Astrocyte (in vitro differentiated cells and primary cell): ENCODE data around the gene GALK1. TPM values are rescaled to one million over a fixed set of nuclear protein-coding genes. Genes with fewer than 3 reads are reported as not detected.

ENCODE experiments used
- DNase-seq: peaks from one replicate; pipeline ENCODE4 v3.0.0-alpha.2; 2010; ENCODE audit warnings: low read depth
- FAIRE-seq: peaks from 2 replicates; lab custom pipeline; 2011; peaks lifted over from hg19 to GRCh38; lab: Jason Lieb, UNC
- H2AFZ ChIP-seq: 2 replicates; pipeline ENCODE4 v1.6.0; 2012; ENCODE audit warnings: low read depth, low read length, inconsistent platforms
- H3K27ac ChIP-seq: 2 replicates; pipeline ENCODE4 v1.5.1; 2011; ENCODE audit warnings: low read depth, low read length, inconsistent platforms
- H3K27me3 ChIP-seq: 2 replicates; pipeline ENCODE4 v1.6.0; 2011; ENCODE audit warnings: low read length, inconsistent platforms; ENCODE audit not compliant: insufficient read depth
- H3K36me3 ChIP-seq: 2 replicates; pipeline ENCODE4 v1.5.1; 2011; ENCODE audit warnings: low read length, inconsistent platforms; ENCODE audit not compliant: insufficient read depth
- H3K4me1 ChIP-seq: 2 replicates; pipeline ENCODE4 v1.5.1; 2011; ENCODE audit warnings: low read length, inconsistent platforms; ENCODE audit not compliant: insufficient read depth
- H3K4me2 ChIP-seq: 2 replicates; pipeline ENCODE4 v1.6.0; 2012; ENCODE audit warnings: low read length, inconsistent platforms
- H3K4me3 ChIP-seq: 2 replicates; pipeline ENCODE4 v1.5.1; 2011; ENCODE audit warnings: low read depth, mild to moderate bottlenecking, low read length, inconsistent platforms; ENCODE audit not compliant: insufficient read depth
- H3K79me2 ChIP-seq: 2 replicates; pipeline ENCODE4 v1.6.0; 2012; ENCODE audit warnings: mild to moderate bottlenecking, low read length, inconsistent platforms; ENCODE audit not compliant: insufficient read depth
- H3K9ac ChIP-seq: 2 replicates; pipeline ENCODE4 v1.6.0; 2012; ENCODE audit warnings: mild to moderate bottlenecking, low read length, inconsistent platforms
- H3K9me3 ChIP-seq: 2 replicates; pipeline ENCODE4 v1.5.1; 2012; ENCODE audit warnings: low read depth, mild to moderate bottlenecking, low read length, inconsistent platforms; ENCODE audit not compliant: insufficient read depth
- H4K20me1 ChIP-seq: 2 replicates; pipeline ENCODE4 v1.6.0; 2012; ENCODE audit warnings: low read length, inconsistent platforms; ENCODE audit not compliant: insufficient read depth
- H3K27ac Mint-ChIP-seq: one replicate; pipeline ENCODE4 v1.8.0; 2021; ENCODE audit warnings: mild to moderate bottlenecking, mixed read lengths; ENCODE audit not compliant: unreplicated experiment
- H3K27me3 Mint-ChIP-seq: one replicate; pipeline ENCODE4 v1.8.0; 2021; ENCODE audit warnings: low read depth, mixed read lengths; ENCODE audit not compliant: unreplicated experiment
- H3K36me3 Mint-ChIP-seq: one replicate; pipeline ENCODE4 v1.8.0; 2021; ENCODE audit warnings: low read depth, mixed read lengths; ENCODE audit not compliant: unreplicated experiment
- H3K4me1 Mint-ChIP-seq: one replicate; pipeline ENCODE4 v1.8.0; 2021; ENCODE audit warnings: low read depth, mixed read lengths; ENCODE audit not compliant: unreplicated experiment
- H3K4me3 Mint-ChIP-seq: one replicate; pipeline ENCODE4 v1.8.0; 2021; ENCODE audit warnings: mild to moderate bottlenecking, moderate library complexity, mixed read lengths; ENCODE audit not compliant: unreplicated experiment
- H3K9me3 Mint-ChIP-seq: one replicate; pipeline ENCODE4 v1.8.0; 2021; ENCODE audit warnings: mild to moderate bottlenecking, mixed read lengths; ENCODE audit not compliant: unreplicated experiment
- EZH2 ChIP-seq: IDR thresholded peaks from 2 replicates; pipeline ENCODE4 v1.6.1; 2012; ENCODE audit warnings: mild to moderate bottlenecking, low read length, inconsistent platforms; ENCODE audit not compliant: insufficient read depth
- total RNA-seq: library from RNA; stranded (reverse); gene quantifications from 2 replicates; pipeline ENCODE4 v1.2.1, GENCODE V29; 2021
- TF ChIP-seq, protein P1 (sequence below): IDR thresholded peaks from 2 replicates; pipeline ENCODE4 v1.5.1; 2011; ENCODE audit warnings: low read depth, mild to moderate bottlenecking, inconsistent platforms, low read length, moderate library complexity; ENCODE audit not compliant: insufficient read depth

Gene GALK1
- total RNA-seq, 1 donor from 2014 or later: 22.6 TPM

- TF ChIP-seq, protein P1, sequence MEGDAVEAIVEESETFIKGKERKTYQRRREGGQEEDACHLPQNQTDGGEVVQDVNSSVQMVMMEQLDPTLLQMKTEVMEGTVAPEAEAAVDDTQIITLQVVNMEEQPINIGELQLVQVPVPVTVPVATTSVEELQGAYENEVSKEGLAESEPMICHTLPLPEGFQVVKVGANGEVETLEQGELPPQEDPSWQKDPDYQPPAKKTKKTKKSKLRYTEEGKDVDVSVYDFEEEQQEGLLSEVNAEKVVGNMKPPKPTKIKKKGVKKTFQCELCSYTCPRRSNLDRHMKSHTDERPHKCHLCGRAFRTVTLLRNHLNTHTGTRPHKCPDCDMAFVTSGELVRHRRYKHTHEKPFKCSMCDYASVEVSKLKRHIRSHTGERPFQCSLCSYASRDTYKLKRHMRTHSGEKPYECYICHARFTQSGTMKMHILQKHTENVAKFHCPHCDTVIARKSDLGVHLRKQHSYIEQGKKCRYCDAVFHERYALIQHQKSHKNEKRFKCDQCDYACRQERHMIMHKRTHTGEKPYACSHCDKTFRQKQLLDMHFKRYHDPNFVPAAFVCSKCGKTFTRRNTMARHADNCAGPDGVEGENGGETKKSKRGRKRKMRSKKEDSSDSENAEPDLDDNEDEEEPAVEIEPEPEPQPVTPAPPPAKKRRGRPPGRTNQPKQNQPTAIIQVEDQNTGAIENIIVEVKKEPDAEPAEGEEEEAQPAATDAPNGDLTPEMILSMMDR: no peak
- TF ChIP-seq EZH2: no peak
- H3K4me2 ChIP-seq: peak overlapping the region; percentile 11
- no peaks in the 10 kb centered on the region for H3K9me3 Mint-ChIP-seq
- no peak for FAIRE-seq
- no peaks in the 10 kb centered on the region for H3K4me1 ChIP-seq
- no peak overlapping the region for H3K4me3 ChIP-seq
- peaks cover 17% of the 10 kb centered on the region for H3K27me3 Mint-ChIP-seq
- H3K27ac Mint-ChIP-seq: no peak overlapping the region
- H3K27me3 ChIP-seq: no peaks in the 10 kb centered on the region
- H3K9ac ChIP-seq: no peak overlapping the region
- H3K36me3 ChIP-seq: no peaks in the 10 kb centered on the region
- H3K9me3 ChIP-seq: no peaks in the 10 kb centered on the region
- no peak overlapping the region for H3K4me3 Mint-ChIP-seq
- no peak for DNase-seq
- no peaks in the 10 kb centered on the region for H3K79me2 ChIP-seq
- H3K36me3 Mint-ChIP-seq: no peaks in the 10 kb centered on the region
- H3K4me1 Mint-ChIP-seq: peaks cover 9% of the 10 kb centered on the region
- H3K27ac ChIP-seq: no peak overlapping the region
- no peaks in the 10 kb centered on the region for H4K20me1 ChIP-seq
- peak overlapping the region; percentile 47 for H2AFZ ChIP-seq
Measured at GRCh38 chr17:75734674-75735294, 30.2 kb downstream of the GALK1 start.

DNA sequence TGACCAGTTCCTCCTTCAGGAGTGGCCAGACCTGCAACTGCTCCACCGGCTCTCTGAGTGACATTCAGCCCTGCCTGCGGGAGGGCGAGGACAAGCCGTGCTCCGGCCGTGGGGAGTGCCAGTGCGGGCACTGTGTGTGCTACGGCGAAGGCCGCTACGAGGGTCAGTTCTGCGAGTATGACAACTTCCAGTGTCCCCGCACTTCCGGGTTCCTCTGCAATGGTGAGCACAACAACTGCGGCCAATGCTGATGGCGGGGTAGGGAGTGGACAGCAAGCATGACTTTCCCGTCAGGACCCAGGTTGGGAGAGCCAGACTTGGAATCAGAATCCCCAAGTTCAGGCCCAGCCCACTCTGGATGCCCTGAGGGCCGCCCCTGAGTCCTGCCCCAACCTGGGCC lies 31.5 kb downstream of the GALK1 start:
- DNase-seq: no peak
- peaks cover 16% of the 10 kb centered on the region for H3K27me3 Mint-ChIP-seq

More for the DNA sequence above, 31.5 kb downstream of the GALK1 start:
- no peak overlapping the region for H3K4me3 ChIP-seq
- H3K9me3 Mint-ChIP-seq: no peaks in the 10 kb centered on the region
- H3K9me3 ChIP-seq: no peaks in the 10 kb centered on the region
- no peak overlapping the region for H3K9ac ChIP-seq
- FAIRE-seq: no peak
- H3K4me3 Mint-ChIP-seq: no peak overlapping the region
- H3K27ac Mint-ChIP-seq: no peak overlapping the region
- no peaks in the 10 kb centered on the region for H3K36me3 Mint-ChIP-seq
- H4K20me1 ChIP-seq: no peaks in the 10 kb centered on the region
- no peak overlapping the region for H3K4me2 ChIP-seq
- H3K4me1 Mint-ChIP-seq: peaks cover 8% of the 10 kb centered on the region
- H3K4me1 ChIP-seq: no peaks in the 10 kb centered on the region
- H3K79me2 ChIP-seq: no peaks in the 10 kb centered on the region
- H3K27ac ChIP-seq: no peak overlapping the region
- no peaks in the 10 kb centered on the region for H3K27me3 ChIP-seq
- no peaks in the 10 kb centered on the region for H3K36me3 ChIP-seq
- TF ChIP-seq EZH2: no peak
- TF ChIP-seq, protein P1: no peak
- H2AFZ ChIP-seq: no peak overlapping the region
